Astrocyte (in vitro differentiated cells and primary cell): ENCODE data around the gene GCK. TPM values are rescaled to one million over a fixed set of nuclear protein-coding genes. Genes with fewer than 3 reads are reported as not detected.

Experiments used
- DNase-seq: peaks from one replicate; pipeline ENCODE4 v3.0.0-alpha.2; 2010; ENCODE audit warnings: low read depth
- FAIRE-seq: peaks from 2 replicates; lab custom pipeline; 2011; peaks lifted over from hg19 to GRCh38; lab: Jason Lieb, UNC
- H2AFZ ChIP-seq: 2 replicates; pipeline ENCODE4 v1.6.0; 2012; ENCODE audit warnings: low read depth, low read length, inconsistent platforms
- H3K27ac ChIP-seq: 2 replicates; pipeline ENCODE4 v1.5.1; 2011; ENCODE audit warnings: low read depth, low read length, inconsistent platforms
- H3K27me3 ChIP-seq: 2 replicates; pipeline ENCODE4 v1.6.0; 2011; ENCODE audit warnings: low read length, inconsistent platforms; ENCODE audit not compliant: insufficient read depth
- H3K36me3 ChIP-seq: 2 replicates; pipeline ENCODE4 v1.5.1; 2011; ENCODE audit warnings: low read length, inconsistent platforms; ENCODE audit not compliant: insufficient read depth
- H3K4me1 ChIP-seq: 2 replicates; pipeline ENCODE4 v1.5.1; 2011; ENCODE audit warnings: low read length, inconsistent platforms; ENCODE audit not compliant: insufficient read depth
- H3K4me2 ChIP-seq: 2 replicates; pipeline ENCODE4 v1.6.0; 2012; ENCODE audit warnings: low read length, inconsistent platforms
- H3K4me3 ChIP-seq: 2 replicates; pipeline ENCODE4 v1.5.1; 2011; ENCODE audit warnings: low read depth, mild to moderate bottlenecking, low read length, inconsistent platforms; ENCODE audit not compliant: insufficient read depth
- H3K79me2 ChIP-seq: 2 replicates; pipeline ENCODE4 v1.6.0; 2012; ENCODE audit warnings: mild to moderate bottlenecking, low read length, inconsistent platforms; ENCODE audit not compliant: insufficient read depth
- H3K9ac ChIP-seq: 2 replicates; pipeline ENCODE4 v1.6.0; 2012; ENCODE audit warnings: mild to moderate bottlenecking, low read length, inconsistent platforms
- H3K9me3 ChIP-seq: 2 replicates; pipeline ENCODE4 v1.5.1; 2012; ENCODE audit warnings: low read depth, mild to moderate bottlenecking, low read length, inconsistent platforms; ENCODE audit not compliant: insufficient read depth
- H4K20me1 ChIP-seq: 2 replicates; pipeline ENCODE4 v1.6.0; 2012; ENCODE audit warnings: low read length, inconsistent platforms; ENCODE audit not compliant: insufficient read depth
- H3K27ac Mint-ChIP-seq: one replicate; pipeline ENCODE4 v1.8.0; 2021; ENCODE audit warnings: mild to moderate bottlenecking, mixed read lengths; ENCODE audit not compliant: unreplicated experiment
- H3K27me3 Mint-ChIP-seq: one replicate; pipeline ENCODE4 v1.8.0; 2021; ENCODE audit warnings: low read depth, mixed read lengths; ENCODE audit not compliant: unreplicated experiment
- H3K36me3 Mint-ChIP-seq: one replicate; pipeline ENCODE4 v1.8.0; 2021; ENCODE audit warnings: low read depth, mixed read lengths; ENCODE audit not compliant: unreplicated experiment
- H3K4me1 Mint-ChIP-seq: one replicate; pipeline ENCODE4 v1.8.0; 2021; ENCODE audit warnings: low read depth, mixed read lengths; ENCODE audit not compliant: unreplicated experiment
- H3K4me3 Mint-ChIP-seq: one replicate; pipeline ENCODE4 v1.8.0; 2021; ENCODE audit warnings: mild to moderate bottlenecking, moderate library complexity, mixed read lengths; ENCODE audit not compliant: unreplicated experiment
- H3K9me3 Mint-ChIP-seq: one replicate; pipeline ENCODE4 v1.8.0; 2021; ENCODE audit warnings: mild to moderate bottlenecking, mixed read lengths; ENCODE audit not compliant: unreplicated experiment
- EZH2 ChIP-seq: IDR thresholded peaks from 2 replicates; pipeline ENCODE4 v1.6.1; 2012; ENCODE audit warnings: mild to moderate bottlenecking, low read length, inconsistent platforms; ENCODE audit not compliant: insufficient read depth
- total RNA-seq: library from RNA; stranded (reverse); gene quantifications from 2 replicates; pipeline ENCODE4 v1.2.1, GENCODE V29; 2021
- TF ChIP-seq, protein P1 (sequence below): IDR thresholded peaks from 2 replicates; pipeline ENCODE4 v1.5.1; 2011; ENCODE audit warnings: low read depth, mild to moderate bottlenecking, inconsistent platforms, low read length, moderate library complexity; ENCODE audit not compliant: insufficient read depth

GCK gene
- total RNA-seq, 1 donor from 2014 or later: not detected

DNA sequence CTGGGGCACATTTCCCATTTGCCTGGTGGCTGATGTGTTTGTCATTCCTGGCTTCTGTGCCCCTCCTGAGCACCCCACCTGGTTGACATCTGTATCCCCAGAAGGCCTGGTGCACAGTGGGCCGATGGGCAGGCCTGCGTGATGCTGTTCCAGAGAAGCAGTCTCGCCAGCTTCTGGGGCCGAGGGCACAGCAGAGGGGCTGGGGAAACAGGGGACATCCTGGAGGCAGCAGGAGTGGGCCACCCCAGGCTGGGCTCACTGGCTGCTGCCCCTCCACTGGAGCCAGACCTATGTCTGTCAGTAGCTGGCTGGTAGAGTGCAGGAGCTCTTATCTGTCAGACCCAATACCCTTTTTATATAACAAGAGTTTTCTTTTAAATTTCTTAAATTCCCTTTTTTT is 47.2 kb downstream of the GCK start:
- Histone ChIP-seq H3K9ac (no peak overlapping the region), H3K27ac (no peak overlapping the region), H3K4me3 (no peak overlapping the region), H3K27me3 (peaks cover 3% of the 10 kb centered on the region), H4K20me1 (no peaks in the 10 kb centered on the region), H3K4me2 (no peak overlapping the region), H3K36me3 (no peaks in the 10 kb centered on the region), H3K4me1 (peaks cover 6% of the 10 kb centered on the region), H3K9me3 (no peaks in the 10 kb centered on the region), H2AFZ (no peak overlapping the region), H3K79me2 (no peaks in the 10 kb centered on the region)
- no peak for FAIRE-seq
- Mint-ChIP-seq H3K36me3 (no peaks in the 10 kb centered on the region), H3K9me3 (no peaks in the 10 kb centered on the region), H3K4me3 (no peak overlapping the region), H3K27me3 (peaks cover 34% of the 10 kb centered on the region), H3K27ac (no peak overlapping the region), H3K4me1 (peaks cover 5% of the 10 kb centered on the region)
- no peak for DNase-seq
- TF ChIP-seq, protein P1, sequence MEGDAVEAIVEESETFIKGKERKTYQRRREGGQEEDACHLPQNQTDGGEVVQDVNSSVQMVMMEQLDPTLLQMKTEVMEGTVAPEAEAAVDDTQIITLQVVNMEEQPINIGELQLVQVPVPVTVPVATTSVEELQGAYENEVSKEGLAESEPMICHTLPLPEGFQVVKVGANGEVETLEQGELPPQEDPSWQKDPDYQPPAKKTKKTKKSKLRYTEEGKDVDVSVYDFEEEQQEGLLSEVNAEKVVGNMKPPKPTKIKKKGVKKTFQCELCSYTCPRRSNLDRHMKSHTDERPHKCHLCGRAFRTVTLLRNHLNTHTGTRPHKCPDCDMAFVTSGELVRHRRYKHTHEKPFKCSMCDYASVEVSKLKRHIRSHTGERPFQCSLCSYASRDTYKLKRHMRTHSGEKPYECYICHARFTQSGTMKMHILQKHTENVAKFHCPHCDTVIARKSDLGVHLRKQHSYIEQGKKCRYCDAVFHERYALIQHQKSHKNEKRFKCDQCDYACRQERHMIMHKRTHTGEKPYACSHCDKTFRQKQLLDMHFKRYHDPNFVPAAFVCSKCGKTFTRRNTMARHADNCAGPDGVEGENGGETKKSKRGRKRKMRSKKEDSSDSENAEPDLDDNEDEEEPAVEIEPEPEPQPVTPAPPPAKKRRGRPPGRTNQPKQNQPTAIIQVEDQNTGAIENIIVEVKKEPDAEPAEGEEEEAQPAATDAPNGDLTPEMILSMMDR: no peak
- no peak for TF ChIP-seq EZH2

DNA sequence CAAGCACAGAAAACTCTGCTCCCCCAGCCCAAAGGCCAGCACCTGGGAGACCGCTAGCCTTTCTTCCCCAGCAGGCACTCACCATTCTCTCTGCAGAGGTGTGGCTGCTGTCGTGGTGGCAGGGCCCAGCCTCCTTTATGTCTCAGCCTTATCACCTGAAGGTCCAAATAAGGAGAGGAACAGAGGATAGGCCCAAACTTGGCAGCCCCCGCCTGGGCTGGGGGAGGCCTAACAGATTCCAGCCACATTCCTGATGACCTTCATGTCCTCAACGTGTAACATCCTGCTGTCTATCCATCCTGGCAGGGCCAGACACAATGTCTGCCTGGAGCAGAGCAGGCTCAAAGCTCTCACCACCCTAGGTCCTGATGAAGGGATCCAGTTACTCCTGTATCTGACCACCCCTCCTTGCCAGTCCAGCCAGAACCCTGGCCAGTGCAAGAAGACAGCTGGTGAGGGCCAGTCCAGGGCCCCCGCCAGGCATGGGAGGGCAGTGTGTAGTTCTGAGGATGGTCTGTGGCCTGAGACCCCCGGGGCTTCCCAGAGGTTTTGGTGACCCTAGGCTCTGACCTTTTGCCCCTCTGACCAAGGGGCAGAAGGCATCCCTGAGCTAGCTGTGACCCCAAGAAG is 47.9 kb downstream of the GCK start, which contains the start of gene MYL7:
MYL7 (minus strand) TSS at position 112 of the 630 bp plus-strand sequence; CDS start at position 85, 27 bp downstream.
- Histone ChIP-seq H3K36me3 (no peaks in the 10 kb centered on the region), H3K4me2 (no peak within 1 kb of the TSS), H3K9ac (no peak within 1 kb of the TSS), H3K4me3 (no peak within 1 kb of the TSS), H3K4me1 (peaks cover 6% of the 10 kb centered on the region), H2AFZ (no peak within 1 kb of the TSS), H3K27me3 (peaks cover 3% of the 10 kb centered on the region), H3K27ac (no peak within 1 kb of the TSS), H3K9me3 (no peaks in the 10 kb centered on the region), H4K20me1 (no peaks in the 10 kb centered on the region), H3K79me2 (no peaks in the 10 kb centered on the region)
- TF ChIP-seq, protein P1: no peak
- TF ChIP-seq EZH2: no peak
- Mint-ChIP-seq H3K27ac (peak within 1 kb of the TSS; percentile 18), H3K9me3 (no peaks in the 10 kb centered on the region), H3K27me3 (peaks cover 29% of the 10 kb centered on the region), H3K4me1 (peaks cover 5% of the 10 kb centered on the region), H3K4me3 (peak within 1 kb of the TSS; percentile 20), H3K36me3 (no peaks in the 10 kb centered on the region)
- DNase-seq (no peak), FAIRE-seq (no peak)

DNA sequence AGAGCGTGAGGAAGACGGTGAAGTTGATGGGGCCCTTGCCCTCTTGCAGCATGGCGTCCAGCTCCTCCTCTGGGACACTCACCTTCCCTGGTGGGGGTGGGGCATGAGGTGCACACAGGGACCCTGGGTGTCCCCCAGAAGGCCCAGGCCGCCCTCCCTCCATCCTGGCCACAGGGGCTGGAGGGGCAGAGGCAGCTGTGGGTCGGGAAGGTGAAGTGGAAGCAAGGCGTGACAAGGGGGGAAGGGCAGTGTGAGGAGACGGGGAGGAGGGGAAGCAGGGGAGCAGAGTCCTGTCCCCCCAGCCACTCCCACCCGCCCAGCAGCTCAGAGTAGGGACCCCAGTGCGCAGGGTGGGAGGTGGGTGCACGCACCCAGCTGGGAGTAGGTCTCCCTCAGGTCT is 48.9 kb downstream of the GCK start:
- Mint-ChIP-seq H3K4me3 (no peak overlapping the region), H3K27me3 (peaks cover 27% of the 10 kb centered on the region), H3K9me3 (no peaks in the 10 kb centered on the region), H3K27ac (no peak overlapping the region), H3K36me3 (no peaks in the 10 kb centered on the region), H3K4me1 (peaks cover 5% of the 10 kb centered on the region)
- FAIRE-seq: no peak
- Histone ChIP-seq H3K9ac (no peak overlapping the region), H3K36me3 (no peaks in the 10 kb centered on the region), H3K4me3 (no peak overlapping the region), H2AFZ (no peak overlapping the region), H4K20me1 (no peaks in the 10 kb centered on the region), H3K4me1 (peaks cover 3% of the 10 kb centered on the region), H3K4me2 (no peak overlapping the region), H3K27me3 (peaks cover 3% of the 10 kb centered on the region), H3K9me3 (no peaks in the 10 kb centered on the region), H3K79me2 (no peaks in the 10 kb centered on the region), H3K27ac (no peak overlapping the region)
- TF ChIP-seq EZH2: no peak
- TF ChIP-seq, protein P1: no peak
- no peak for DNase-seq
